Ovary (tissue), 3 donors: Measurements from ENCODE around the gene GRIK4.

Source experiments
- EP300 ChIP-seq: sonication (generic); formaldehyde crosslinking; IDR thresholded peaks from one replicate; pipeline ENCODE4 v1.6.1; 2017; ENCODE audit warnings: antibody characterized with exemption
- TF ChIP-seq, protein P1 (sequence below), 3 donors: fragments of 450-650 bp in 2 of 3; fragments of 200-600 bp in 1 of 3; IDR thresholded peaks; one replicate each; pipeline versions ENCODE4 v1.5.1 to v1.8.0; 2016 to 2022; ENCODE audit warnings: antibody characterized with exemption in 3 of 3, mild to moderate bottlenecking in 1 of 3
- donor health status: DM: no; HTN: no; CAD: no.

DNA sequence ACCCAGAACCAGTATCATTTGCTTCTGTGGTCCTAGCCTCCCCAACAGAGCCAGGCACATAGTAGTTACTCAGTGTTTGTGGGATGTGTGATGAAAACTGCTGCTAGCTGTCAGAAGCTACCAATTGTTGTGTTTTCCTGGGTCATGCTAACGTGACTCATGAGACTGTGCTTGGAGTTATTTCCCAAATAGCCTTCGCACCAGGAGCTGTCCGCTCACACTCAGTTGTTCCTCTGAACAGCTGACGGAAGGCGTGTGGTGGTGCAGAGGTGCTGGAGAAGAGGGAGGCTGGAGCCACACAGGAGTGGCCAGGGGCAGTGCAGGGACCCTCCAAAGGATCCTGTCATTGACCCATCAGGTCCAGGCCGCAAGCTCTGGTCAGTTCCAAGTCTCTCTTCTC is 458.4 kb downstream of the GRIK4 start:
- TF ChIP-seq, protein P1, sequence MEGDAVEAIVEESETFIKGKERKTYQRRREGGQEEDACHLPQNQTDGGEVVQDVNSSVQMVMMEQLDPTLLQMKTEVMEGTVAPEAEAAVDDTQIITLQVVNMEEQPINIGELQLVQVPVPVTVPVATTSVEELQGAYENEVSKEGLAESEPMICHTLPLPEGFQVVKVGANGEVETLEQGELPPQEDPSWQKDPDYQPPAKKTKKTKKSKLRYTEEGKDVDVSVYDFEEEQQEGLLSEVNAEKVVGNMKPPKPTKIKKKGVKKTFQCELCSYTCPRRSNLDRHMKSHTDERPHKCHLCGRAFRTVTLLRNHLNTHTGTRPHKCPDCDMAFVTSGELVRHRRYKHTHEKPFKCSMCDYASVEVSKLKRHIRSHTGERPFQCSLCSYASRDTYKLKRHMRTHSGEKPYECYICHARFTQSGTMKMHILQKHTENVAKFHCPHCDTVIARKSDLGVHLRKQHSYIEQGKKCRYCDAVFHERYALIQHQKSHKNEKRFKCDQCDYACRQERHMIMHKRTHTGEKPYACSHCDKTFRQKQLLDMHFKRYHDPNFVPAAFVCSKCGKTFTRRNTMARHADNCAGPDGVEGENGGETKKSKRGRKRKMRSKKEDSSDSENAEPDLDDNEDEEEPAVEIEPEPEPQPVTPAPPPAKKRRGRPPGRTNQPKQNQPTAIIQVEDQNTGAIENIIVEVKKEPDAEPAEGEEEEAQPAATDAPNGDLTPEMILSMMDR (IDR thresholded peaks at IDR 0.05), result no peak
- TF ChIP-seq EP300, result no peak
